ENCODE data around the gene CIDEA.

- TF ChIP-seq CTCF (conservative IDR thresholded peaks at IDR 0.05; ENCODE audit: low read depth, low read length) (no peak), EZH2phosphoT487 (IDR thresholded peaks at IDR 0.05; ENCODE audit: borderline replicate concordance, low read length) (no peak)
These were observed 67.2 kb downstream of the CIDEA start for GRCh38 chr18:12321333-12321732.

Measured in PC-3 (cell line).